ENCODE results near the gene SCAF11. TPM values are rescaled to one million over a fixed set of nuclear protein-coding genes. Genes with fewer than 3 reads are reported as not detected.

SCAF11 gene
- total and polyA plus RNA-seq, 8 donors, result 88.4 to 142 (median 129) TPM

GRCh38 chr12:45909041-45909713 is 81.2 kb downstream of the SCAF11 start:
- DNase-seq (peak in 2 of 4 donors; percentile 30 to 34), ATAC-seq (peak; percentile 49)
- no peak for TF ChIP-seq CTCF (IDR thresholded peaks at IDR 0.05)
- H3K27ac ChIP-seq, result peak overlapping the region in 1 of 2 donors; percentile 33
- H3K4me1 ChIP-seq, result no peaks in the 10 kb centered on the region
- H3K36me3 ChIP-seq, result peaks cover 0 to 21% of the 10 kb centered on the region in 2 donors
- intact Hi-C loops (cut with DNase I), result no loop called here
- no peaks in the 10 kb centered on the region for H3K9me3 ChIP-seq
- H3K4me3 ChIP-seq, result no peak overlapping the region
- no peaks in the 10 kb centered on the region for H3K27me3 ChIP-seq

GRCh38 chr12:45907955-45908354 is 82.4 kb downstream of the SCAF11 start:
- H3K27ac ChIP-seq, result no peak overlapping the region
- H3K27me3 ChIP-seq, result no peaks in the 10 kb centered on the region
- H3K9me3 ChIP-seq, result no peaks in the 10 kb centered on the region
- H3K36me3 ChIP-seq, result peaks cover 0 to 22% of the 10 kb centered on the region in 2 donors
- no peak for TF ChIP-seq CTCF (IDR thresholded peaks at IDR 0.05)
- DNase-seq (no peak), ATAC-seq (no peak)
- intact Hi-C loops (cut with DNase I), result no loop called here
- H3K4me1 ChIP-seq, result no peaks in the 10 kb centered on the region
- H3K4me3 ChIP-seq, result no peak overlapping the region

- Histone ChIP-seq H3K36me3 (peaks cover 0 to 70% of the 10 kb centered on the region in 2 donors), H3K9me3 (no peaks in the 10 kb centered on the region), H3K4me3 (no peak overlapping the region), H3K4me1 (no peaks in the 10 kb centered on the region), H3K27me3 (no peaks in the 10 kb centered on the region), H3K27ac (no peak overlapping the region)
- DNase-seq (no peak), ATAC-seq (no peak)
- TF ChIP-seq CTCF (IDR thresholded peaks at IDR 0.05), result no peak
- intact Hi-C loops (cut with DNase I), result no loop called here
These were observed 92.3 kb downstream of the SCAF11 start for GRCh38 chr12:45898094-45898493.

- Histone ChIP-seq H3K27ac (no peak overlapping the region), H3K27me3 (no peaks in the 10 kb centered on the region), H3K4me3 (no peak overlapping the region), H3K36me3 (peaks cover 0 to 79% of the 10 kb centered on the region in 2 donors), H3K4me1 (no peaks in the 10 kb centered on the region), H3K9me3 (no peaks in the 10 kb centered on the region)
- TF ChIP-seq CTCF (IDR thresholded peaks at IDR 0.05), result no peak
- intact Hi-C loops (cut with DNase I), result no loop called here
- DNase-seq, result no peak
- no peak for ATAC-seq
These were observed 94.4 kb downstream of the SCAF11 start for GRCh38 chr12:45895961-45896360.

- intact Hi-C loops (cut with DNase I), result no loop called here
- no peak overlapping the region for H3K27ac ChIP-seq
- H3K4me3 ChIP-seq, result no peak overlapping the region
- H3K9me3 ChIP-seq, result no peaks in the 10 kb centered on the region
- H3K27me3 ChIP-seq, result no peaks in the 10 kb centered on the region
- peaks cover 0 to 64% of the 10 kb centered on the region in 2 donors for H3K36me3 ChIP-seq
- DNase-seq (no peak), ATAC-seq (no peak)
- no peaks in the 10 kb centered on the region for H3K4me1 ChIP-seq
- no peak for TF ChIP-seq CTCF (IDR thresholded peaks at IDR 0.05)
These were observed 97.1 kb downstream of the SCAF11 start for GRCh38 chr12:45893240-45893639.

Measured in left lung (tissue), 10 donors.